RWPE1 (cell line): ENCODE data around the gene FOXR2.

Source experiments
- CTCF ChIA-PET: fragments of 350-600 bp; sonication (Branson Sonifier 250); formaldehyde crosslinking; extraction: SDS; loops from one replicate; lab custom pipeline; 2021; lab: Yijun Ruan, JAX
- POLR2A ChIA-PET: fragments of 400-600 bp; formaldehyde crosslinking; extraction: SDS; loops from one replicate; lab custom pipeline; 2020; ENCODE audit warnings: antibody characterized with exemption; ENCODE audit not compliant: low non-redundant PET; lab: Yijun Ruan, JAX
- DNase-seq: peaks from one replicate; pipeline ENCODE4 v3.0.0; 2012; ENCODE audit warnings: low spot score
- H3K27ac ChIP-seq: fragments of 450-650 bp; 2 replicates; pipeline ENCODE4 v1.5.1; 2017
- TF ChIP-seq, protein P1 (sequence below): fragments of 450-650 bp; conservative IDR thresholded peaks from 2 replicates; pipeline ENCODE4 v1.5.1; 2017; ENCODE audit warnings: low read depth, mild to moderate bottlenecking

FOXR2 gene, protein sequence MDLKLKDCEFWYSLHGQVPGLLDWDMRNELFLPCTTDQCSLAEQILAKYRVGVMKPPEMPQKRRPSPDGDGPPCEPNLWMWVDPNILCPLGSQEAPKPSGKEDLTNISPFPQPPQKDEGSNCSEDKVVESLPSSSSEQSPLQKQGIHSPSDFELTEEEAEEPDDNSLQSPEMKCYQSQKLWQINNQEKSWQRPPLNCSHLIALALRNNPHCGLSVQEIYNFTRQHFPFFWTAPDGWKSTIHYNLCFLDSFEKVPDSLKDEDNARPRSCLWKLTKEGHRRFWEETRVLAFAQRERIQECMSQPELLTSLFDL

DNA sequence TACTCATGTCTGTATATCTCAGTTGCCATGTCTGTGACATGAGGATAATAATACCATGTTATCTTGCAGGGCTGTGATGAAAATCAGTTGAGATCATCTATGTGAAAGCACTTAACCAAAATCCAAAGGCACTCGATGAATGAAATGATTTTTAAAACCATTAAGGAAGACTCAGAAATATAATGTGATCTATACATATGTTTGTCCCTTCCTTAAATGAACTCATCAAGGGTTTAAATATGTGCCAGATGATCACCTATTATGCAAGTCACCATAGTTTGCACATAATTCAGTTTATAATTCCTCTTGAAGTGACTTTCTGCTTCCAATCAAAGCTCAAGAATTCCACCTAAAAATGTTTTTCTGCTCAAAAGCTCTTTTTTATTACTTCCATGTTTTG, at the start of gene FOXR2:
Gene FOXR2, plus strand, starts transcription at position 301 of the 400 bp plus-strand sequence. CDS start 312 bp downstream, outside the sequence.
- H3K27ac ChIP-seq, result no peak within 1 kb of the TSS
- POLR2A ChIA-PET, result no interaction called here
- CTCF ChIA-PET, result no interaction called here
- TF ChIP-seq, protein P1, sequence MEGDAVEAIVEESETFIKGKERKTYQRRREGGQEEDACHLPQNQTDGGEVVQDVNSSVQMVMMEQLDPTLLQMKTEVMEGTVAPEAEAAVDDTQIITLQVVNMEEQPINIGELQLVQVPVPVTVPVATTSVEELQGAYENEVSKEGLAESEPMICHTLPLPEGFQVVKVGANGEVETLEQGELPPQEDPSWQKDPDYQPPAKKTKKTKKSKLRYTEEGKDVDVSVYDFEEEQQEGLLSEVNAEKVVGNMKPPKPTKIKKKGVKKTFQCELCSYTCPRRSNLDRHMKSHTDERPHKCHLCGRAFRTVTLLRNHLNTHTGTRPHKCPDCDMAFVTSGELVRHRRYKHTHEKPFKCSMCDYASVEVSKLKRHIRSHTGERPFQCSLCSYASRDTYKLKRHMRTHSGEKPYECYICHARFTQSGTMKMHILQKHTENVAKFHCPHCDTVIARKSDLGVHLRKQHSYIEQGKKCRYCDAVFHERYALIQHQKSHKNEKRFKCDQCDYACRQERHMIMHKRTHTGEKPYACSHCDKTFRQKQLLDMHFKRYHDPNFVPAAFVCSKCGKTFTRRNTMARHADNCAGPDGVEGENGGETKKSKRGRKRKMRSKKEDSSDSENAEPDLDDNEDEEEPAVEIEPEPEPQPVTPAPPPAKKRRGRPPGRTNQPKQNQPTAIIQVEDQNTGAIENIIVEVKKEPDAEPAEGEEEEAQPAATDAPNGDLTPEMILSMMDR, result no peak
- no peak for DNase-seq

DNA sequence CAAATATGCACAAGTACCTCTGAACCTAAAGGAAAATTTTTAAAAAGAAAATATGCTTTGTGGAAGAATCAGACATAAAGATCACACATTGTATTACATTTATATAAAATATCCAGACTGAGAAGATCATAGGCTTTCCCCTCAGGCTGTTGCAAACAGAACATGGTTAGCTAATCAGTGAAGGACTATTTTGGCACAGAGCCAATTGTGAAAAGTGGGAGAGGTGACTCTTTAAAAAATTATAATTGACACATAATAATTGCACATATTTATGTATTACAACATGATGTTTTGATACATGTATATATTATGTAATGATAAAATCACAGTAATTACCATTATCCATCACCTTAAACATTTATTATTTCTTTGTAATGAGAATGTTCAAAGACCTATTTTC, 44.1 kb upstream of the FOXR2 start:
- TF ChIP-seq, protein P1, result no peak
- ChIA-PET POLR2A (no interaction called here), CTCF (interaction anchor here (0.7 kb wide), 1 partner anchor 175 kb away, joined by 10 read pairs; no protein-coding TSS in a partner anchor)
- no peak overlapping the region for H3K27ac ChIP-seq
- no peak for DNase-seq

DNA sequence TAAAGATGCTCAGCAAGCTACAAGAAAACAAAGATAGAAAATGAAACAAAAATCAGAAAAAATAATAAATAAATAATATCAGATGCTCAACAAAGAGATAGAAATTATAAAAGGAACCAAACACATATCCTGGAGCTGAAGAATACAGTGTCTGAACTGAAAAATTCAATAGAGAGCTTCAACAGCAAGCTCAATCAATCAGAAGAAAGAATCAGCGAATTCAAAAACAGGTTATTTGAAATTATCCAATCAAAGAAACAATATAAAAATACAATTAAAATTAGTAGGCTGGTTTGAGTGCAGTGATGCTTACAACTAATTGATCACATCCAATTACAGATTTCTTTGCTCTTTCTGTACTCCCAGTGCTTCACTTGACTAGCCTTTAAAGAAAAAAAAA, 40.8 kb upstream of the FOXR2 start:
- no peak for DNase-seq
- H3K27ac ChIP-seq, result no peak overlapping the region
- TF ChIP-seq, protein P1, result no peak
- ChIA-PET POLR2A (no interaction called here), CTCF (interaction anchor here (0.6 kb wide), 1 partner anchor 699 kb away, joined by 3 read pairs; no protein-coding TSS in a partner anchor)

DNA sequence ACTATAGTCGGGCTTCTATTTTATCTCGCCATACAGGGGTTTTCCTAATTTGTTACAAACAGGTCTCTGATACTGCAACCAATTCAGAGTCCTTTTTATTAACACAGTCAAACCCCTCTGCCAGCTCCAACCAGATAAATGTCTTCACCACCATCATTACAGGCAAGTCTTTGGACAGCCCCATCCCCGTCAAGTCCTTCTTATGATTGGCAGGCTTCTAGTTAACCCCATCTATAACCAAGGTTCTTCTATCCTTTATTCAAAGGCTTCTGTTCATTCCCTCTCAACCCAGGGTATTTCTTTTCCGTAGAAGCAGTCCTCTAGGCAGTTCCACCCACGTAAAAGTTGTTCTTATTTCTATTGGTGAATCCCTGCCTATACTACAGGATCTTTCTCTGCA, 29.9 kb upstream of the FOXR2 start:
- no peak for DNase-seq
- CTCF ChIA-PET, result no interaction called here
- TF ChIP-seq, protein P1, result no peak
- no peak overlapping the region for H3K27ac ChIP-seq
- POLR2A ChIA-PET, result no interaction called here

DNA sequence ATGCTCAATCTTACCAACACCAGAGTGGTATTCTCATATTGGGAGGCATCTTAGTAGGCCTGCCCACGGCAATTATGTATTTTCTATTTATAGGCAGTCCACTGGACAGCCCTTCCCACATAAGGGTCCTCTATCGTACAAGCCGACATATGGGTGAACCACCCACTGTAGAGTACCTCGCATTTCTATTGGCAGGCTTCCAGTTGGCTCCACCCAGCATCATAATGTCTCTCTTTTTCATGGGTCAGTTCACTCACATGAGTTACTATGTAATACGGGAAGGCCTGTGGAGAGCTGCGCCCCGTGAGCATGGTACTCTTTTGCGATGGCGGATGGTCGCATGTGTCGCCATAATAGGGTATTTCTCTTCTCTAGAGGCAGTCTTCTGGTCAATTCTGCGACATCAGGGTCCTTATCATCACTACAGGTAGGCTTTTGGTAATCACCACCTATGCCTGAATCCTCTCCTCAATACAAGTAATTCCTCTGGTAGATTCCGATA, 29.4 kb upstream of the FOXR2 start:
- TF ChIP-seq, protein P1, result no peak
- POLR2A ChIA-PET, result no interaction called here
- CTCF ChIA-PET, result no interaction called here
- no peak overlapping the region for H3K27ac ChIP-seq
- DNase-seq, result no peak

DNA sequence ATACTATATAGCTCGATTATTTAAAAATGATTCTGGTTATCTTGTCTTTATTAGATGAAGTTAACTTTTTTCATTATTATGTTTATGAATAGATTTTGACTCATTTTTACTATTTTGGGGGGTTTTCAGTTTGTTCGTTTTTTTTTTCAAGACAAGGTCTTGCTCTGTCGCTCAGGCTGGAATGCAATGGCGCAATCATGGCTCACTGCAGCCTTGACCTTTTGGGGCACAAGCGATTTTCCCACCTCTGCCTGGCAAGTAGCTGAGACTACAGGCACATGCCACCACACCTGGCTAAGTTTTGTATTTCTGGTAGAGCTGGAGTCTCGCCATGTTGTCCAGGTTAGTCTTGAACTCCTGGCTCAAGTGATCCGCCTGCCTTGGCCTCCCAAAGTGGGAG, 24.9 kb upstream of the FOXR2 start:
- H3K27ac ChIP-seq, result no peak overlapping the region
- POLR2A ChIA-PET, result no interaction called here
- DNase-seq, result no peak
- TF ChIP-seq, protein P1, result no peak
- CTCF ChIA-PET, result interaction anchor here (0.6 kb wide), 2 partner anchors 203 to 1487 kb away, joined by 3 to 4 read pairs; no protein-coding TSS in a partner anchor
